ENCODE results near the gene TAX1BP3. TPM values are rescaled to one million over a fixed set of nuclear protein-coding genes. Genes with fewer than 3 reads are reported as not detected.

TAX1BP3 gene
- total RNA-seq, 1 experiment from 2014 or later: 76.3 TPM

- 100% methylated on average over 7 of the region's 44 CpGs for WGBS (ENCODE audit: extremely low coverage, insufficient read length, low lambda C conversion rate)
- H3K9ac ChIP-seq (ENCODE audit: extremely low read depth, insufficient read length, low read length): no peak overlapping the region
These were observed 21.1 kb upstream of the TAX1BP3 start for GRCh38 chr17:3689262-3690093.

More at GRCh38 chr17:3689262-3690093, 21.1 kb upstream of the TAX1BP3 start:
- H3K27ac ChIP-seq (ENCODE audit: insufficient read length, low read depth, low read length): no peak overlapping the region
- no peak overlapping the region for H2AK5ac ChIP-seq (ENCODE audit: insufficient read length, low read length)
- no peaks in the 10 kb centered on the region for H3K27me3 ChIP-seq (ENCODE audit: insufficient read depth, low read length)
- H3K4ac ChIP-seq (ENCODE audit: low read depth, low read length): no peak overlapping the region
- Mint-ChIP-seq H3K9me3 (no peaks in the 10 kb centered on the region; a peak in 2 of 5 replicates), H3K36me3 (ENCODE audit: insufficient read depth in 1 of 3, low read depth in 3 of 3) (peaks cover 0 to 4% (median 0%) of the 10 kb centered on the region in 3 experiments; a peak in 1 of 7 replicates), H3K27ac (peak overlapping the region in 2 of 3 experiments; percentile 20 to 40; a peak in 2 of 7 replicates), H3K4me1 (peaks cover 1 to 19% of the 10 kb centered on the region in 2 experiments), H3K27me3 (ENCODE audit: low read depth) (peaks cover 5% of the 10 kb centered on the region), H3K4me3 (peak overlapping the region in 1 of 2 experiments; percentile 43; a peak in 1 of 5 replicates)
- H3K79me1 ChIP-seq (ENCODE audit: insufficient read depth, low read depth, low read length, poor library complexity, severe bottlenecking): no peaks in the 10 kb centered on the region
- H3K4me1 ChIP-seq (ENCODE audit: insufficient read depth, low read length): no peaks in the 10 kb centered on the region
- H3K23me2 ChIP-seq (ENCODE audit: insufficient read length, low read depth, low read length, poor library complexity, severe bottlenecking): no peaks in the 10 kb centered on the region
- no peak overlapping the region for H4K8ac ChIP-seq (replicated peaks; ENCODE audit: insufficient read length, low read depth, low read length)
- no peak overlapping the region for H3K14ac ChIP-seq (ENCODE audit: insufficient read depth, low read length)
- no peak overlapping the region for H4K91ac ChIP-seq (ENCODE audit: insufficient read length, low read depth, low read length)
- H3K23ac ChIP-seq (ENCODE audit: insufficient read length, low read depth, low read length): no peak overlapping the region
- no peak overlapping the region for H3T11ph ChIP-seq (ENCODE audit: low read length)
- no peak for TF ChIP-seq CTCF (conservative IDR thresholded peaks at IDR 0.05)
- no peak overlapping the region for H2BK20ac ChIP-seq (ENCODE audit: low read depth, low read length, poor library complexity, severe bottlenecking)
- no peak overlapping the region for H4K5ac ChIP-seq (ENCODE audit: insufficient read length, low read depth, low read length)
- DNase-seq: no peak
- H2BK5ac ChIP-seq (ENCODE audit: insufficient read length, low read length): no peak overlapping the region
- H2BK120ac ChIP-seq (ENCODE audit: low read depth, low read length, poor library complexity, severe bottlenecking): no peak overlapping the region
- H3K4me2 ChIP-seq (ENCODE audit: insufficient read depth, insufficient read length, low read length): no peak overlapping the region
- no peak overlapping the region for H3K18ac ChIP-seq (ENCODE audit: insufficient read length, low read depth, low read length)
- H2BK12ac ChIP-seq (ENCODE audit: insufficient read length, low read depth, low read length): no peak overlapping the region
- H3K56ac ChIP-seq (ENCODE audit: insufficient read length, low read depth, low read length): no peak overlapping the region
- no peak overlapping the region for H2BK15ac ChIP-seq (ENCODE audit: low read depth, low read length)
- no peaks in the 10 kb centered on the region for H3K9me3 ChIP-seq (ENCODE audit: control insufficient read depth, low read depth, low read length)
- no peaks in the 10 kb centered on the region for H3K79me2 ChIP-seq (ENCODE audit: insufficient read depth, low read length)
- peaks cover 3% of the 10 kb centered on the region for H4K20me1 ChIP-seq (ENCODE audit: control insufficient read depth, insufficient read depth, insufficient read length)
- H2AFZ ChIP-seq (ENCODE audit: low read length): no peak overlapping the region
